Measurements from ENCODE around the gene SPATA6L. TPM values are rescaled to one million over a fixed set of nuclear protein-coding genes. Genes with fewer than 3 reads are reported as not detected.
"Not testable (repeated sequence)": the region's sequence is repeated elsewhere in the genome, so short reads cannot be mapped to it uniquely, and the experiment has no call there.

SPATA6L gene
- total RNA-seq, 1 experiment from 2014 or later = 0.12 TPM

DNA sequence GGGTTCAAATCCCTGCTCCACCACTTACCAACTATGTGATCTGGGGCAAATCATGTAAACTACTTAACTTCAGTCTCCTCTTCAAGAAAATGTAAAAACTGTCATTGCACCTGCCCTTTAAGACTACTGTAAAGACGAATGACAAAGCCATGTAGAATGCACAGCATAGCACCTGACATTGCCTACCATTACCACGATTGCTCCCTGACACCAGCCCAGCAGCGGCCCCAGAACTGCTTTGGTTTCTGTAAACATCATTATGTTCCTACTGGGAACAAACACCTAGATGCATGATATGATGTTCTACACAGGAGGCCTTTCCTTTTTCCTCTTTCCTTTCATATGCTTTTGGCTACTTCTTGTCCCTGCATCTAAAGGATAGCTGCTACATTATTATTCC lies 27.3 kb downstream of the SPATA6L start:
- DNase-seq (ENCODE audit: low read depth) = no peak

GRCh38 chr9:4630836-4631235 lies 35.4 kb downstream of the SPATA6L start:
- DNase-seq (ENCODE audit: low read depth) = no peak

DNA sequence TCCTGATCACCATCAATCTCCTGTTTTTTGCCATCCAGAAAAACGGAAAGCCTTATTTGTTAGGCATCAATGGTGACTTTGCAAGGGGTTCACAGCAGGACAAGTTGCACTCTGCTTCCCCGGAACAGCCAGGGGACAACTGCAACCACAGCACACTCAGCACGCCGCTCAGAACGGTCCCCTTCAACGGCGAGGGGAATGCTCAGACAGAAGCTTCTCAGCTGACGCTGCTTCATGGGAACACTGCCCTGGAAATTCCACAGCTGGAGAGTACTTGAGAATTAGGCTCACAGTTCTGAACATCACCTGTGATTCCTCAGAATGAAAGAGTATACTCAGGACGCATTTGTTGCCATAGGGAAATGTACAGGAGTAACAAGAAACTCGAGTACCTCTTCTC lies 44.3 kb downstream of the SPATA6L start:
- no peak for DNase-seq (ENCODE audit: low read depth)

GRCh38 chr9:4620881-4621555 lies 45.3 kb downstream of the SPATA6L start:
- no peak for DNase-seq (ENCODE audit: low read depth)

- DNase-seq (ENCODE audit: low read depth) = no peak
Measured at GRCh38 chr9:4620057-4620765, 46.1 kb downstream of the SPATA6L start.

GRCh38 chr9:4618700-4619099 lies 47.6 kb downstream of the SPATA6L start:
- DNase-seq (ENCODE audit: low read depth) = no peak

DNA sequence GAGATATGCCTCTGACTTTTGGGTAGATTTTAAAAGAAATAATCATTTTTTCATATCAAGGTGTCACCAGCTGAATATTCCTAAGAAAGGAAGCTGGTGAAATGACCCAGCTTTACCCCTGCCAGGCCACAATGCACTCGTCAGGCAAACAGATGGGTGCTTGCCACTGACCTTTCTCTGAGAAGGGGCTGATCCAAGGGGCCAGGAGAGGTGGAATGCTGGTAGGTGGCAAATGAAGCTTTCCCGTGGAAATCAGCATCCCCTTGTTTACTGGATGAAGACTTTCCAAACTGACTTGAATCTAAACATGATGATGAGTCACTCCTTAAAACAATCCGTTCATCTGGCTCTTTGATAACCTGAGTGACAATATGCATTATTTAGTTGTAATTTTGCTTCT lies 48.5 kb downstream of the SPATA6L start:
- DNase-seq (ENCODE audit: low read depth) = no peak

DNA sequence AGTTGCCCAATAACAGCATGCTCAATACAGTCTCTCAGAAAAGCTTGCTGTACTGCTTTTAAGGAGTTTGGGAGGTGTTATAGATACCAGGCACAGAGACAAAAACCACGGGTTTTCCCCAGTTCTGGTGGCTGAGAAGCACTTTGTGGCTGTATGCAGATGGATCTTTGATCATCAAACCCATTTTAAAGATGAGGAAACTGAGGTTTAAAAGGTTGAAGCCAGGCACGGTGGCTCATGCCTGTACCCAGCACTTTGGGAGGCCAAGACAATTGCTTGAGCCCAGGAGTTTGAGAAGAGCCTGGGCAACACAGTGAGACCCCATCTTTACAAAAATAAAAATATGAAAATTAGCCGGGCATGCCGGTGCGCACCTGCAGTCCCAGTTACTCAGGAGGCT lies 50.5 kb downstream of the SPATA6L start:
- no peak for DNase-seq (ENCODE audit: low read depth)

DNA sequence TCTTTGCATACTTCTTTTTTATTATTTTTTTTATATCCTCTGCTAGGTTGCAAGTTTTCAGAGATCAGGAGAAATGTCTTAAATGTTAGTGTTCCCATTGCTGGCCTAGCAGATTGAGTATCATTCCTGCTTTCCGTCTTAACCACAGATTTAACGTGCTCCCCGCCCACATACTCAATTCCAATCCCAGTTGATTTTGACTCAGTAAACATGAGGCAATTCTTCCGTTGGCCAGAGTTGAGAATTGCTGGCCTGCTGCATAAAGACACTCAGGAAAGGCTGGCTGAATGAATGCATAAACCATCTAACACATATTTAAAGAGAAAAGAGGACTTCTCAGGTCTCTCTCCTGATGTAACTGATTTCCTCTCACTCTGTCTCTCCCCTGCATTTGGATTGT lies 51.0 kb downstream of the SPATA6L start:
- DNase-seq (ENCODE audit: low read depth) = peak; percentile 14

- DNase-seq (ENCODE audit: low read depth) = no peak
Measured at GRCh38 chr9:4614627-4615026, 51.7 kb downstream of the SPATA6L start.

- DNase-seq (ENCODE audit: low read depth) = not testable (repeated sequence)
Measured at GRCh38 chr9:4606033-4606432, 60.2 kb downstream of the SPATA6L start.

GRCh38 chr9:4604678-4605095 lies 61.6 kb downstream of the SPATA6L start:
- peak; percentile 57 for DNase-seq (ENCODE audit: low read depth)

- DNase-seq (ENCODE audit: low read depth) = no peak
Measured at GRCh38 chr9:4603830-4604229, 62.5 kb downstream of the SPATA6L start.

DNA sequence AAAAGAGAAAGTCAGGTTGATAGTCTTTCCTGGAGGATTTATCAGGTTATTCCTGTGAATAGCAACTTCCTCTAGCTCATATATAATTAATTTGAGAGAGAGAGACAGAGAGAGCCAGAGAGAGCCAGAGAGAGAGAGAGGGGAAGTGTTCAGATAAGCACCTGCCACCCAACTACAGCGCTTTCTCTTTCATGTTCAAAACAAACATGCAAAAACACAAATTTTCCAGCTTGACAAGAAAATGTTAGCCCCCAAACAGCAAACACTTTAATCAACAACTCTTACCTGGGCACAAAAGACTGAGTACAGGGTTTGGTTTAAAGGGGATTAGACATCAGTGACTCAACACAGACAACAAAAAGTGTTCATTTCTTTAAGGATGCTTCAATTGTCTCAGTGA lies 65.9 kb downstream of the SPATA6L start:
- DNase-seq (ENCODE audit: low read depth) = no peak

DNA sequence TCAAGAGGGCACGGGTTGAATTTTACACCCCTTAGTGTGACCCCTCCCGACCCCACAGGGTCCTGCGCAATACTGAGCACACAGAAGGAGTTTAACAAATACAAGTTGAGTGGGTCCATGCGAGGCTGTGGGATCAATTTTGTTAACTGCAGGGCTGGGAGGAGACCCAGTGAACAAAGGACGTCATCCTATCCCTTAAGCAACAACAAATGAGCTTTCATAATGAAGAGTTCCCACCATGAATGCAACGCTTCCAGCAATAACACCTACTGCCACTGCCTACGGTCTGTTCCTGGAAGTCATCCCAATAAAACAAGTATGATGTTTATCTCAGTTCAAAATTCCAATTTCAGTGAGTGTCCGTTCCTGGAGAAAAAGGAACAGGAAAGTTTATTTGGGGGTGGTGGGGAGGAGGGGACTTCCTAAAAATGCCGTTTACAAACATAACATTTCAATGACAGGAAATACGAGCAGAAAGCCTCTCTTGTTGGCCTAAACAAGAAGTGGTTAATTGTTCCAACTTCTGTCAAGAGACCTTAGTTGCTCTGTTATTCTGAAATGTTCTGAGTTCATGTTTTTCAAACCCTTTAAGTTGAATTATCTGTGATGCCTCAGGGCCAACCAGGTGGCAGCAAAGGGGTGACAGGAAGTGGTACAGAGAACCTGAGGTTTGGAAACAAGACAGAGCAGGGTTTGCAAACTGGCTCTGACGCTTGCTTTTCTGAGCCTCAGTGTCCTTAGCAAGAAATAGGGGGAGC lies 69.9 kb downstream of the SPATA6L start:
- DNase-seq (ENCODE audit: low read depth) = no peak

DNA sequence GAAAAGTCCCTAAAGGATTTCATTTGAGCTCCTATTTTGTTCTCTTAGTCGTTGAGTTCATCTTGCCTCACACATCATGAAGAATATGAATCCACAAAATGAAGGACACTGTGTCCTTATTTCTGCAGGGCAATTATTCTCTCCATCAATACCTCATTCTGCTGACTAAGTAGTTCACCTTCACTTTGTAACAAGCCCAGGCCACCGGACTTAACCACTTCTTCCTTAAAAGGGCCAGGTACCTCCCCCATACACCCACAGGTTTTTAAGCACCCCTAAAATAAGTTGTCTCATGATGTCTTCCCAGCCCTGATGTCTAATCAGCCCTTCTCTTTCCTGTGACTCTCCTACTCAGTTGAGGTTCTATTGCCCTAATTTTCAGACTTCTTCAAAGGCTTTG lies 71.3 kb downstream of the SPATA6L start:
- DNase-seq (ENCODE audit: low read depth) = no peak

DNA sequence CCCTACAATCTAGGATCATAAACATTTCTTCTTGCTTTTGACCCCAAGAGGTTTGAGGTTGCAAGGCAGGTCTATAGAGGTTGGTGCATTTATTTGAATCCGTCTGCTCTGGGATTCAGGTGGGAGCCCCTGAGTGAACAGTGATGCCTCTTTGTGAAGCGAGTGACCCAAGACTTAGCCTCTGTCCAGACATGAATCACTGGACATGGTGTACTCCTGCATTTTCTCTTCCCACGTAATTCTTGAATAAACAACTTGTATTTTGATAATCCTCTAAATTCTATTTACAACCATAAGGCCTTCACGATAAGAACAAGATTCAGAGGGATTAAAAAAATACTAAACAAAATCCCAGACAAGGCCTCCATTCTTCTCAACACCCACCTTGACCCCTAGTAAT lies 71.7 kb downstream of the SPATA6L start:
- DNase-seq (ENCODE audit: low read depth) = no peak

DNA sequence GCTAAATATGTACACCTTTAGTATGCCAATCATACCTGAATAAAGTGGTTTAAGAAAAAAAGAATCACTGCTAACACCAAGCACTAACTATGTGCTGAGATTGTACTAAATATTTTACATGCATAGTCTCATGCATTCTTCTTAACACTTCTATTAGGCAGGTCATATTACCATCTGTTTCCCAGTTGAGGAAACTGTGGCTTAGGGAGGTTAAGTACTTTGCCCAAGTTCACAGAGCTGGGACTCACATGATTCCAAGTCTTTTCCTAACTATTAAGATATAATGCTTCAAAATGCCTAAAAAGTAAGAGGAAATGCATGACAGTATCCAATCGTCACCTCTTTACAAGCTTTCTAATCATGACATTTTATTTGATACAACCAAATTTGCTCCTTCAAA lies 73.4 kb downstream of the SPATA6L start:
- no peak for DNase-seq (ENCODE audit: low read depth)

- no peak for DNase-seq (ENCODE audit: low read depth)
Measured at GRCh38 chr9:4592295-4592694, 74.0 kb downstream of the SPATA6L start.

DNA sequence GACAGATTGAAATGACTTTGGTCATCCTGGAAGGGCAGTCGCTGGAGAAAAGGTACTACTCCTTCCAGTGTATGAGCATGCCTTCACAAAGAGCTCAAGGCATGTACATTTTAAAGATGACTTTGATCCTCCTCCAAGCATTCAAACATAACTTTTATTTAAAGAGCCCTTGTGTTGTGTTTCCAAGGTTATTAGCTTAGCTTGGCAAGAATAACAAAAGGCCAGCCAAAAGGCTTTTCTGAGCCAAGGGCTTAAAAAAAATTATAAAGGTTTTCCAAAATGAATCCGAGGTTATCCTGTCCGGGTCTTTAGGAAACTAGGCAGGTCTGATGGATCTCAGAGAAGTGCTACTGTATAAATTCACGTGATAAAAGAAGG lies 75.2 kb downstream of the SPATA6L start:
- DNase-seq (ENCODE audit: low read depth) = no peak

DNA sequence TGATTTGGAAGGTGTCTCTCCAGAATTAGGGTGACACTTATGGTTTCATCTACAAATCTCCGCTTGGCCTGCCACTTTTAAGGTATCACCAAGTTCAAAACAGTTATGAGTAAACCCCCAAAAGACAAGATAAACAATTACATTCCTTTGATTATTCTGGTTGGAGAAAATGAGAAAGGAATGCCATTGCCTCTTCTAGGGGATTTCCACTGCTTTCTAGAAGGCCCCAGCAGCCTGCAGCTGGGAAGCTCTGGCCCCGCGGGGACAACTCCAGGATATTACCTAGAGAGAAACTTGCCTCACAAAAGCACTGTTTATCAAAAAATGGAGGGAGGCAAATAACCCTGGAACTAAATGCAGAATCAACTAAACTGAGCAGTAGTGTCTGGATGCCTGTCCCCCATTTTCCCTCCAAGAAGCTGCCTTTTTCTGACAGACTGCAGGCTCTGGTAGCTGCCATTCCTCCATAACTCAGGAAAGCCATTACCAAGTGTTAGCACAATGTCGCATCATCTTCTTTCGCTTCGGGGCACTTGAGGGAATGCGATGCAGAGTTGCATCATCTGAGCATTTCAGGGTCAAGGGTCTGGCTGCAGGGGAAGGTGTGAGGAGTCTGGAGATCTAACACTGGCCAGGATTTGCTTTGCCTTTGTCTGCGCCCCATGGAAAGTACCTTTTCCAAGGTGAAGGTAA lies 75.7 kb downstream of the SPATA6L start:
- peak; percentile 11 for DNase-seq (ENCODE audit: low read depth)

DNA sequence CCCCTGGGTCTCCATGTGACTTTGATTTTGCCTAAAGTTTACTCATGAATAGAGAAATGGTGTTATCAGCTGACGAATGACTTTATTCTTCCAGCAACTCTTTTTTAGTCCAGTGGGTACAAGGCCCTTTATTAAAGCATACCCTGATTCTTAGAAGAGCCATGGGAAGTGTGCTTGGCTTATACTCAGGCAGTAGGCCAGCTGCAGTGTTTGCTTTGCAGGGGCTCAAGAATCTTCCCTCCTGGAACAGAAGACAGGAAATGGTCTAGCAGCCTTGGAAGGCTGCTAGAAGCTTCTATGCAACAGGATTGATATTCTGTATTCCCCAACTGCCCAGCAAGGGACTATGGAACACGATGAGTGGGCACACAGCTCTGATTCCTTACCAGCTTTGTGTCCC lies 77.6 kb downstream of the SPATA6L start:
- no peak for DNase-seq (ENCODE audit: low read depth)

All from RPMI7951 (cell line).